Liver (tissue), 3 donors: ENCODE data around the gene DCC.

Experiments
- ATF3 ChIP-seq: IDR thresholded peaks from 2 replicates; pipeline ENCODE4 v1.6.1; 2016; ENCODE audit warnings: antibody characterized with exemption
- CTCF ChIP-seq: fragments of 150-350 bp; IDR thresholded peaks from 2 replicates; pipeline ENCODE4 v1.5.1; 2017; ENCODE audit warnings: improper control_type of control experiment, low read depth, low read length; ENCODE audit not compliant: missing input control
- EGR1 ChIP-seq, 2 donors: IDR thresholded peaks; 2 replicates each; pipeline ENCODE4 v1.6.1; 2016 to 2018; ENCODE audit warnings: antibody characterized with exemption in 2 of 2, low read depth in 2 of 2
- FOXA1 ChIP-seq: IDR thresholded peaks from 2 replicates; pipeline ENCODE4 v1.6.1; 2016; ENCODE audit warnings: antibody characterized with exemption
- JUND ChIP-seq, 2 donors: IDR thresholded peaks; 2 replicates each; pipeline ENCODE4 v1.6.1; 2016; ENCODE audit warnings: antibody characterized with exemption in 2 of 2
- NR2F2 ChIP-seq: IDR thresholded peaks from 2 replicates; pipeline ENCODE4 v1.6.1; 2016; ENCODE audit warnings: antibody characterized with exemption
- RAD21 ChIP-seq, 2 donors: IDR thresholded peaks; 2 replicates each; pipeline ENCODE4 v1.6.1; 2016; ENCODE audit warnings: antibody characterized with exemption in 2 of 2, mild to moderate bottlenecking in 2 of 2
- SP1 ChIP-seq: IDR thresholded peaks from 2 replicates; pipeline ENCODE4 v1.6.1; 2018; ENCODE audit warnings: antibody characterized with exemption, mild to moderate bottlenecking
- TAF1 ChIP-seq: conservative IDR thresholded peaks from 2 replicates; pipeline ENCODE4 v1.6.1; 2016; ENCODE audit warnings: antibody characterized with exemption, mild to moderate bottlenecking
- YY1 ChIP-seq: IDR thresholded peaks from 2 replicates; pipeline ENCODE4 v1.6.1; 2016; ENCODE audit warnings: antibody characterized with exemption, mild to moderate bottlenecking
- TF ChIP-seq, protein P1 (sequence below): IDR thresholded peaks from 2 replicates; pipeline ENCODE4 v1.6.1; 2016; ENCODE audit warnings: antibody characterized with exemption, mild to moderate bottlenecking
- TF ChIP-seq, protein P2 (sequence below): IDR thresholded peaks from 2 replicates; pipeline ENCODE4 v1.6.1; 2016; ENCODE audit warnings: antibody characterized with exemption
- donor health status: healthy.
- donor health status: healthy.

- no peak for TF ChIP-seq CTCF
- TF ChIP-seq FOXA1, result no peak
- TF ChIP-seq JUND (IDR thresholded peaks at IDR 0.05), result no peak
- no peak for TF ChIP-seq YY1
- no peak for TF ChIP-seq TAF1
- TF ChIP-seq NR2F2, result no peak
- TF ChIP-seq, protein P1, sequence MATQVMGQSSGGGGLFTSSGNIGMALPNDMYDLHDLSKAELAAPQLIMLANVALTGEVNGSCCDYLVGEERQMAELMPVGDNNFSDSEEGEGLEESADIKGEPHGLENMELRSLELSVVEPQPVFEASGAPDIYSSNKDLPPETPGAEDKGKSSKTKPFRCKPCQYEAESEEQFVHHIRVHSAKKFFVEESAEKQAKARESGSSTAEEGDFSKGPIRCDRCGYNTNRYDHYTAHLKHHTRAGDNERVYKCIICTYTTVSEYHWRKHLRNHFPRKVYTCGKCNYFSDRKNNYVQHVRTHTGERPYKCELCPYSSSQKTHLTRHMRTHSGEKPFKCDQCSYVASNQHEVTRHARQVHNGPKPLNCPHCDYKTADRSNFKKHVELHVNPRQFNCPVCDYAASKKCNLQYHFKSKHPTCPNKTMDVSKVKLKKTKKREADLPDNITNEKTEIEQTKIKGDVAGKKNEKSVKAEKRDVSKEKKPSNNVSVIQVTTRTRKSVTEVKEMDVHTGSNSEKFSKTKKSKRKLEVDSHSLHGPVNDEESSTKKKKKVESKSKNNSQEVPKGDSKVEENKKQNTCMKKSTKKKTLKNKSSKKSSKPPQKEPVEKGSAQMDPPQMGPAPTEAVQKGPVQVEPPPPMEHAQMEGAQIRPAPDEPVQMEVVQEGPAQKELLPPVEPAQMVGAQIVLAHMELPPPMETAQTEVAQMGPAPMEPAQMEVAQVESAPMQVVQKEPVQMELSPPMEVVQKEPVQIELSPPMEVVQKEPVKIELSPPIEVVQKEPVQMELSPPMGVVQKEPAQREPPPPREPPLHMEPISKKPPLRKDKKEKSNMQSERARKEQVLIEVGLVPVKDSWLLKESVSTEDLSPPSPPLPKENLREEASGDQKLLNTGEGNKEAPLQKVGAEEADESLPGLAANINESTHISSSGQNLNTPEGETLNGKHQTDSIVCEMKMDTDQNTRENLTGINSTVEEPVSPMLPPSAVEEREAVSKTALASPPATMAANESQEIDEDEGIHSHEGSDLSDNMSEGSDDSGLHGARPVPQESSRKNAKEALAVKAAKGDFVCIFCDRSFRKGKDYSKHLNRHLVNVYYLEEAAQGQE, result no peak
- TF ChIP-seq SP1, result no peak
- no peak for TF ChIP-seq RAD21 (IDR thresholded peaks at IDR 0.05)
- TF ChIP-seq, protein P2, sequence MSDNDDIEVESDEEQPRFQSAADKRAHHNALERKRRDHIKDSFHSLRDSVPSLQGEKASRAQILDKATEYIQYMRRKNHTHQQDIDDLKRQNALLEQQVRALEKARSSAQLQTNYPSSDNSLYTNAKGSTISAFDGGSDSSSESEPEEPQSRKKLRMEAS, result no peak
- no peak for TF ChIP-seq ATF3
- no peak for TF ChIP-seq EGR1 (IDR thresholded peaks at IDR 0.05; ENCODE audit: low read depth in 2 of 2)
Measured at GRCh38 chr18:52749542-52749941, 409.5 kb downstream of the DCC start.
